WTC11 (cell line): Measurements from ENCODE around the gene TTLL11. TPM values are rescaled to one million over a fixed set of nuclear protein-coding genes. Genes with fewer than 3 reads are reported as not detected.

Experiments
- ATAC-seq: fragments of 200-7000 bp; cut with Tn5 transposase; 2 replicates; pipeline ENCODE4 v1.10.0; 2021; ENCODE audit warnings: mild to moderate bottlenecking, moderate library complexity
- CTCF ChIA-PET: fragments of 300-600 bp; sonication (Branson Sonifier 250); formaldehyde crosslinking; loops from one replicate; lab custom pipeline; 2021; ENCODE audit warnings: antibody characterized with exemption; lab: Charles Lee
- POLR2A ChIA-PET: fragments of 350-600 bp; sonication (Branson Sonifier 250); formaldehyde crosslinking; loops from one replicate; lab custom pipeline; 2021; ENCODE audit warnings: antibody characterized with exemption; lab: Charles Lee
- DNase-seq: peaks from one replicate; pipeline ENCODE4 v3.0.0; 2021; ENCODE audit warnings: low spot score
- H3K27ac Mint-ChIP-seq: 2 replicates; pipeline ENCODE4 v1.8.0; 2021; ENCODE audit warnings: mixed read lengths
- H3K27me3 Mint-ChIP-seq: 2 replicates; pipeline ENCODE4 v1.8.0; 2021; ENCODE audit warnings: low read depth, mild to moderate bottlenecking, moderate library complexity, mixed read lengths
- H3K36me3 Mint-ChIP-seq: 2 replicates; pipeline ENCODE4 v1.8.0; 2021; ENCODE audit warnings: mixed read lengths
- H3K4me1 Mint-ChIP-seq: 2 replicates; pipeline ENCODE4 v1.8.0; 2022; ENCODE audit warnings: mixed read lengths
- H3K4me3 Mint-ChIP-seq: 2 replicates; pipeline ENCODE4 v1.8.0; 2021; ENCODE audit warnings: mild to moderate bottlenecking, moderate library complexity, mixed read lengths
- H3K9me3 Mint-ChIP-seq: 2 replicates; pipeline ENCODE4 v1.8.0; 2021; ENCODE audit warnings: mixed read lengths
- KAT7 ChIP-seq: sonication (generic); formaldehyde crosslinking; IDR thresholded peaks from 2 replicates; pipeline ENCODE4 v1.8.1; 2023; ENCODE audit warnings: missing genetic modification reagents, mild to moderate bottlenecking, borderline replicate concordance
- MXD4 ChIP-seq: fragments of 250-450 bp; sonication (Bioruptor Pico); IDR thresholded peaks from 2 replicates; pipeline ENCODE4 v1.8.0; 2021; ENCODE audit warnings: mild to moderate bottlenecking, moderate library complexity, borderline replicate concordance
- MYBL2 ChIP-seq: sonication (generic); formaldehyde crosslinking; IDR thresholded peaks from 2 replicates; pipeline ENCODE4 v1.8.1; 2023; ENCODE audit warnings: mild to moderate bottlenecking, moderate library complexity, missing genetic modification reagents
- NFYB ChIP-seq: sonication (generic); formaldehyde crosslinking; conservative IDR thresholded peaks from 2 replicates; pipeline ENCODE4 v1.8.0; 2022; ENCODE audit warnings: low read depth, missing genetic modification reagents
- NR3C1 ChIP-seq: sonication (generic); formaldehyde crosslinking; conservative IDR thresholded peaks from 2 replicates; pipeline ENCODE4 v1.8.1; 2023; ENCODE audit warnings: low read depth, mild to moderate bottlenecking, missing genetic modification reagents
- PRRX2 ChIP-seq: fragments of 250-450 bp; sonication (Bioruptor Pico); IDR thresholded peaks from 2 replicates; pipeline ENCODE4 v1.8.0; 2021; ENCODE audit warnings: mild to moderate bottlenecking
- SMAD4 ChIP-seq: sonication (generic); formaldehyde crosslinking; IDR thresholded peaks from 2 replicates; pipeline ENCODE4 v1.8.0; 2022; ENCODE audit warnings: mild to moderate bottlenecking, missing genetic modification reagents
- SOX15 ChIP-seq: fragments of 250-450 bp; sonication (Bioruptor Pico); IDR thresholded peaks from 2 replicates; pipeline ENCODE4 v1.9.0; 2021; ENCODE audit warnings: mild to moderate bottlenecking
- TCF7 ChIP-seq: sonication (generic); formaldehyde crosslinking; IDR thresholded peaks from 2 replicates; pipeline ENCODE4 v1.8.0; 2022; ENCODE audit warnings: mild to moderate bottlenecking, low read depth, missing genetic modification reagents, moderate library complexity
- ZNF219 ChIP-seq: sonication (generic); formaldehyde crosslinking; IDR thresholded peaks from 2 replicates; pipeline ENCODE4 v1.8.0; 2023; ENCODE audit warnings: missing genetic modification reagents, mild to moderate bottlenecking, borderline replicate concordance
- ZNF263 ChIP-seq: sonication (generic); formaldehyde crosslinking; IDR thresholded peaks from 2 replicates; pipeline ENCODE4 v1.8.1; 2022; ENCODE audit warnings: low read depth, mild to moderate bottlenecking, moderate library complexity, missing genetic modification reagents
- ZNF396 ChIP-seq: fragments of 250-450 bp; sonication (Bioruptor Pico); IDR thresholded peaks from 2 replicates; pipeline ENCODE4 v1.8.0; 2021; ENCODE audit warnings: mild to moderate bottlenecking, moderate library complexity, borderline replicate concordance
- ZNF671 ChIP-seq: fragments of 250-450 bp; sonication (Bioruptor Pico); IDR thresholded peaks from 2 replicates; pipeline ENCODE4 v1.8.0; 2021; ENCODE audit warnings: mild to moderate bottlenecking
- total RNA-seq: library from RNA; stranded (reverse); gene quantifications from 3 replicates; pipeline ENCODE4 v1.2.3, GENCODE V29; 2021
- TF ChIP-seq, protein P1 (sequence below): fragments of 250-450 bp; sonication (Bioruptor Pico); IDR thresholded peaks from 2 replicates; pipeline ENCODE4 v1.9.0; 2021; ENCODE audit warnings: moderate library complexity, mild to moderate bottlenecking, inconsistent platforms, borderline replicate concordance
- TF ChIP-seq, protein P2 (sequence below): fragments of 250-450 bp; sonication (Bioruptor Pico); IDR thresholded peaks from 2 replicates; pipeline ENCODE4 v1.9.0; 2021; ENCODE audit warnings: mild to moderate bottlenecking
- TF ChIP-seq, protein P3 (sequence below): fragments of 250-450 bp; sonication (Bioruptor Pico); IDR thresholded peaks from 2 replicates; pipeline ENCODE4 v2.1.2; 2022; ENCODE audit warnings: mild to moderate bottlenecking, moderate library complexity
- TF ChIP-seq, protein P4 (sequence below): fragments of 250-450 bp; sonication (Bioruptor Pico); IDR thresholded peaks from 2 replicates; pipeline ENCODE4 v1.9.0; 2021; ENCODE audit warnings: mild to moderate bottlenecking, borderline replicate concordance
- TF ChIP-seq, protein P5 (sequence below): fragments of 200-600 bp; IDR thresholded peaks from 2 replicates; pipeline ENCODE4 v1.8.0; 2022; ENCODE audit warnings: antibody characterized with exemption
- TF ChIP-seq, protein P6 (sequence below): sonication (generic); formaldehyde crosslinking; IDR thresholded peaks from 2 replicates; pipeline ENCODE4 v1.8.1; 2023; ENCODE audit warnings: mild to moderate bottlenecking, missing genetic modification reagents, borderline replicate concordance
- TF ChIP-seq, protein P7 (sequence below): sonication (generic); formaldehyde crosslinking; IDR thresholded peaks from 2 replicates; pipeline ENCODE4 v1.8.1; 2023; ENCODE audit warnings: mild to moderate bottlenecking, missing genetic modification reagents, moderate library complexity

TTLL11 gene
- total RNA-seq, 1 experiment from 2014 or later, result 1.1 TPM

DNA sequence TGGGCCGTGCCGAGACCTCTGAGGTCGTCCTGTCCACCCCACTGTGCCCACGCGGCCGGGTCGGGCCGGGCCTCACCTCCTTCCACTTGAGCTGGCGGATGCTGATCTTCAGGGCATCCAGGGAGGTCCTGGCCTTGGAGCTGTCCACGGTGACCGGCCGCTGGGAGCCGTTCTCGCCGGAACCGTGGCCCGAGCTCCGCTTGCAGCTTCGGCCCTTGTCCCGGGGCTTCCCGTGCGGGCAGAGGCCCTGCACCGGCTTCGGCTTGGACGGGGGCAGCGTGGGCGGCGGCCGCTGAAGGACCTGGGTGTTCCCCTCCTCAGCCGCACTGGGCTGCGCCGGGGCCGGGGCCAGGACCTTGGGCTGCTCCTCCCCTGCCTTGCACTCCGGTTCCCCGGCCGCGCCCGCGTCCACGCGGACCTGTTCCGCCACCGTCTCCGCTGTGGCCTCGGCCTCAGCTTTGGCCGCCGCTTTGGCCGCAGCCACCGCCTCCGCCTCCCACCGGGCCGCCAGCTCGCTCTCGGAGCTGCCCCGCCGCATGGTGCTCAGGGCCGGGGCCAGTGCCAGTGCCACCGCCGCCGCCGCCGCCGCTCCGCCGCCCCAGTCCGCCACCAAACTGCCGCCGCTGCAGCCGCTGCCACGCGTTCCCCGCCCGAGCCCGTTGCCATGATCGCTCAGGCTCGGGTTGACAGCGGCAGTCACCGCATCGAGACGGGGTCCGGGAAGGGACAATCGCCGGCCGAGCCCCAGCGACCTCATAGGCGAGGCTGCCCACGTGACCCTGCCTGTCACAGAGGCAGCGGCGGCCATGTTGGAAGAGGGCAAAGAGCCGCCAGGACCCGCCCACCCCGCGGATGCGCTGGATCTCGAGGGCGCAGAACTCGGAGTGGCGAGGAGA, at the start of gene TTLL11 (continued):
- TF ChIP-seq, protein P1, sequence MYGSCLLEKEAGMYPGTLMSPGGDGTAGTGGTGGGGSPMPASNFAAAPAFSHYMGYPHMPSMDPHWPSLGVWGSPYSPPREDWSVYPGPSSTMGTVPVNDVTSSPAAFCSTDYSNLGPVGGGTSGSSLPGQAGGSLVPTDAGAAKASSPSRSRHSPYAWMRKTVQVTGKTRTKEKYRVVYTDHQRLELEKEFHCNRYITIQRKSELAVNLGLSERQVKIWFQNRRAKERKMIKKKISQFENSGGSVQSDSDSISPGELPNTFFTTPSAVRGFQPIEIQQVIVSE (CRISPR knock-in tag), result no peak
- TF ChIP-seq, protein P2, sequence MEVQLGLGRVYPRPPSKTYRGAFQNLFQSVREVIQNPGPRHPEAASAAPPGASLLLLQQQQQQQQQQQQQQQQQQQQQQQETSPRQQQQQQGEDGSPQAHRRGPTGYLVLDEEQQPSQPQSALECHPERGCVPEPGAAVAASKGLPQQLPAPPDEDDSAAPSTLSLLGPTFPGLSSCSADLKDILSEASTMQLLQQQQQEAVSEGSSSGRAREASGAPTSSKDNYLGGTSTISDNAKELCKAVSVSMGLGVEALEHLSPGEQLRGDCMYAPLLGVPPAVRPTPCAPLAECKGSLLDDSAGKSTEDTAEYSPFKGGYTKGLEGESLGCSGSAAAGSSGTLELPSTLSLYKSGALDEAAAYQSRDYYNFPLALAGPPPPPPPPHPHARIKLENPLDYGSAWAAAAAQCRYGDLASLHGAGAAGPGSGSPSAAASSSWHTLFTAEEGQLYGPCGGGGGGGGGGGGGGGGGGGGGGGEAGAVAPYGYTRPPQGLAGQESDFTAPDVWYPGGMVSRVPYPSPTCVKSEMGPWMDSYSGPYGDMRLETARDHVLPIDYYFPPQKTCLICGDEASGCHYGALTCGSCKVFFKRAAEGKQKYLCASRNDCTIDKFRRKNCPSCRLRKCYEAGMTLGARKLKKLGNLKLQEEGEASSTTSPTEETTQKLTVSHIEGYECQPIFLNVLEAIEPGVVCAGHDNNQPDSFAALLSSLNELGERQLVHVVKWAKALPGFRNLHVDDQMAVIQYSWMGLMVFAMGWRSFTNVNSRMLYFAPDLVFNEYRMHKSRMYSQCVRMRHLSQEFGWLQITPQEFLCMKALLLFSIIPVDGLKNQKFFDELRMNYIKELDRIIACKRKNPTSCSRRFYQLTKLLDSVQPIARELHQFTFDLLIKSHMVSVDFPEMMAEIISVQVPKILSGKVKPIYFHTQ (CRISPR knock-in tag), result no peak
- TF ChIP-seq, protein P3, sequence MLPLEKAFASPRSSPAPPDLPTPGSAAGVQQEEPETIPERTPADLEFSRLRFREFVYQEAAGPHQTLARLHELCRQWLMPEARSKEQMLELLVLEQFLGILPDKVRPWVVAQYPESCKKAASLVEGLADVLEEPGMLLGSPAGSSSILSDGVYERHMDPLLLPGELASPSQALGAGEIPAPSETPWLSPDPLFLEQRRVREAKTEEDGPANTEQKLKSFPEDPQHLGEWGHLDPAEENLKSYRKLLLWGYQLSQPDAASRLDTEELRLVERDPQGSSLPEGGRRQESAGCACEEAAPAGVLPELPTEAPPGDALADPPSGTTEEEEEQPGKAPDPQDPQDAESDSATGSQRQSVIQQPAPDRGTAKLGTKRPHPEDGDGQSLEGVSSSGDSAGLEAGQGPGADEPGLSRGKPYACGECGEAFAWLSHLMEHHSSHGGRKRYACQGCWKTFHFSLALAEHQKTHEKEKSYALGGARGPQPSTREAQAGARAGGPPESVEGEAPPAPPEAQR, result no peak
- TF ChIP-seq MXD4, result no peak
- TF ChIP-seq, protein P4, sequence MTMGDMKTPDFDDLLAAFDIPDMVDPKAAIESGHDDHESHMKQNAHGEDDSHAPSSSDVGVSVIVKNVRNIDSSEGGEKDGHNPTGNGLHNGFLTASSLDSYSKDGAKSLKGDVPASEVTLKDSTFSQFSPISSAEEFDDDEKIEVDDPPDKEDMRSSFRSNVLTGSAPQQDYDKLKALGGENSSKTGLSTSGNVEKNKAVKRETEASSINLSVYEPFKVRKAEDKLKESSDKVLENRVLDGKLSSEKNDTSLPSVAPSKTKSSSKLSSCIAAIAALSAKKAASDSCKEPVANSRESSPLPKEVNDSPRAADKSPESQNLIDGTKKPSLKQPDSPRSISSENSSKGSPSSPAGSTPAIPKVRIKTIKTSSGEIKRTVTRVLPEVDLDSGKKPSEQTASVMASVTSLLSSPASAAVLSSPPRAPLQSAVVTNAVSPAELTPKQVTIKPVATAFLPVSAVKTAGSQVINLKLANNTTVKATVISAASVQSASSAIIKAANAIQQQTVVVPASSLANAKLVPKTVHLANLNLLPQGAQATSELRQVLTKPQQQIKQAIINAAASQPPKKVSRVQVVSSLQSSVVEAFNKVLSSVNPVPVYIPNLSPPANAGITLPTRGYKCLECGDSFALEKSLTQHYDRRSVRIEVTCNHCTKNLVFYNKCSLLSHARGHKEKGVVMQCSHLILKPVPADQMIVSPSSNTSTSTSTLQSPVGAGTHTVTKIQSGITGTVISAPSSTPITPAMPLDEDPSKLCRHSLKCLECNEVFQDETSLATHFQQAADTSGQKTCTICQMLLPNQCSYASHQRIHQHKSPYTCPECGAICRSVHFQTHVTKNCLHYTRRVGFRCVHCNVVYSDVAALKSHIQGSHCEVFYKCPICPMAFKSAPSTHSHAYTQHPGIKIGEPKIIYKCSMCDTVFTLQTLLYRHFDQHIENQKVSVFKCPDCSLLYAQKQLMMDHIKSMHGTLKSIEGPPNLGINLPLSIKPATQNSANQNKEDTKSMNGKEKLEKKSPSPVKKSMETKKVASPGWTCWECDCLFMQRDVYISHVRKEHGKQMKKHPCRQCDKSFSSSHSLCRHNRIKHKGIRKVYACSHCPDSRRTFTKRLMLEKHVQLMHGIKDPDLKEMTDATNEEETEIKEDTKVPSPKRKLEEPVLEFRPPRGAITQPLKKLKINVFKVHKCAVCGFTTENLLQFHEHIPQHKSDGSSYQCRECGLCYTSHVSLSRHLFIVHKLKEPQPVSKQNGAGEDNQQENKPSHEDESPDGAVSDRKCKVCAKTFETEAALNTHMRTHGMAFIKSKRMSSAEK (CRISPR knock-in tag), result no peak
- TF ChIP-seq ZNF671 (CRISPR knock-in tag), result no peak
- no peak for TF ChIP-seq ZNF219
- no peak for TF ChIP-seq ZNF396 (CRISPR knock-in tag)
- TF ChIP-seq SMAD4 (CRISPR knock-in tag), result no peak
- no peak for TF ChIP-seq NR3C1 (CRISPR knock-in tag)
- no peak for TF ChIP-seq PRRX2 (CRISPR knock-in tag)

DNA sequence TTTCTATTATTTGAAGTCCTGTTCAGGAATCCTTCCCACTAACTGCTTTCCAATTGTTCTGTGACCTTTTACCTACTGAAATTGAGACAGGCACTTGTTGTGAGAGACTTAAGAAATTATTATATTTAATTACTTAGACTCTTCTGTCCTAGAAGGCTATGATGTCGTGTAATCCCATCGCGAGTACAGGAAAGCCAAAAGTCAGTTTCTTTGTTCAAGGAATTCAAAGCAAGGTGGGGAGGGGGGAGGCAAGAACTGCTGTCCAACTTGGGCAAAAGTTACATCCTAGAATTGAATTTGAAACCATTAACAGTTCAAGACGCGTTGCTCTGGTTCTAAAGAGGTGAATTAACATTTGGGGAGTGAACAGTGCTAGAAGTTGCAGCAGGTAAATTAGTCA, 48.6 kb upstream of the TTLL11 start:
- Mint-ChIP-seq H3K4me3 (no peak overlapping the region), H3K4me1 (peaks cover 8% of the 10 kb centered on the region), H3K36me3 (peaks cover 23% of the 10 kb centered on the region), H3K27me3 (no peaks in the 10 kb centered on the region), H3K9me3 (no peaks in the 10 kb centered on the region), H3K27ac (no peak overlapping the region)
- CTCF ChIA-PET, result no interaction called here
- no peak for ATAC-seq
- DNase-seq, result no peak
- POLR2A ChIA-PET, result no interaction called here
- no peak for TF ChIP-seq MYBL2 (CRISPR knock-in tag)
- TF ChIP-seq, protein P5, sequence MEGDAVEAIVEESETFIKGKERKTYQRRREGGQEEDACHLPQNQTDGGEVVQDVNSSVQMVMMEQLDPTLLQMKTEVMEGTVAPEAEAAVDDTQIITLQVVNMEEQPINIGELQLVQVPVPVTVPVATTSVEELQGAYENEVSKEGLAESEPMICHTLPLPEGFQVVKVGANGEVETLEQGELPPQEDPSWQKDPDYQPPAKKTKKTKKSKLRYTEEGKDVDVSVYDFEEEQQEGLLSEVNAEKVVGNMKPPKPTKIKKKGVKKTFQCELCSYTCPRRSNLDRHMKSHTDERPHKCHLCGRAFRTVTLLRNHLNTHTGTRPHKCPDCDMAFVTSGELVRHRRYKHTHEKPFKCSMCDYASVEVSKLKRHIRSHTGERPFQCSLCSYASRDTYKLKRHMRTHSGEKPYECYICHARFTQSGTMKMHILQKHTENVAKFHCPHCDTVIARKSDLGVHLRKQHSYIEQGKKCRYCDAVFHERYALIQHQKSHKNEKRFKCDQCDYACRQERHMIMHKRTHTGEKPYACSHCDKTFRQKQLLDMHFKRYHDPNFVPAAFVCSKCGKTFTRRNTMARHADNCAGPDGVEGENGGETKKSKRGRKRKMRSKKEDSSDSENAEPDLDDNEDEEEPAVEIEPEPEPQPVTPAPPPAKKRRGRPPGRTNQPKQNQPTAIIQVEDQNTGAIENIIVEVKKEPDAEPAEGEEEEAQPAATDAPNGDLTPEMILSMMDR, result no peak
- no peak for TF ChIP-seq ZNF263
- TF ChIP-seq, protein P6, sequence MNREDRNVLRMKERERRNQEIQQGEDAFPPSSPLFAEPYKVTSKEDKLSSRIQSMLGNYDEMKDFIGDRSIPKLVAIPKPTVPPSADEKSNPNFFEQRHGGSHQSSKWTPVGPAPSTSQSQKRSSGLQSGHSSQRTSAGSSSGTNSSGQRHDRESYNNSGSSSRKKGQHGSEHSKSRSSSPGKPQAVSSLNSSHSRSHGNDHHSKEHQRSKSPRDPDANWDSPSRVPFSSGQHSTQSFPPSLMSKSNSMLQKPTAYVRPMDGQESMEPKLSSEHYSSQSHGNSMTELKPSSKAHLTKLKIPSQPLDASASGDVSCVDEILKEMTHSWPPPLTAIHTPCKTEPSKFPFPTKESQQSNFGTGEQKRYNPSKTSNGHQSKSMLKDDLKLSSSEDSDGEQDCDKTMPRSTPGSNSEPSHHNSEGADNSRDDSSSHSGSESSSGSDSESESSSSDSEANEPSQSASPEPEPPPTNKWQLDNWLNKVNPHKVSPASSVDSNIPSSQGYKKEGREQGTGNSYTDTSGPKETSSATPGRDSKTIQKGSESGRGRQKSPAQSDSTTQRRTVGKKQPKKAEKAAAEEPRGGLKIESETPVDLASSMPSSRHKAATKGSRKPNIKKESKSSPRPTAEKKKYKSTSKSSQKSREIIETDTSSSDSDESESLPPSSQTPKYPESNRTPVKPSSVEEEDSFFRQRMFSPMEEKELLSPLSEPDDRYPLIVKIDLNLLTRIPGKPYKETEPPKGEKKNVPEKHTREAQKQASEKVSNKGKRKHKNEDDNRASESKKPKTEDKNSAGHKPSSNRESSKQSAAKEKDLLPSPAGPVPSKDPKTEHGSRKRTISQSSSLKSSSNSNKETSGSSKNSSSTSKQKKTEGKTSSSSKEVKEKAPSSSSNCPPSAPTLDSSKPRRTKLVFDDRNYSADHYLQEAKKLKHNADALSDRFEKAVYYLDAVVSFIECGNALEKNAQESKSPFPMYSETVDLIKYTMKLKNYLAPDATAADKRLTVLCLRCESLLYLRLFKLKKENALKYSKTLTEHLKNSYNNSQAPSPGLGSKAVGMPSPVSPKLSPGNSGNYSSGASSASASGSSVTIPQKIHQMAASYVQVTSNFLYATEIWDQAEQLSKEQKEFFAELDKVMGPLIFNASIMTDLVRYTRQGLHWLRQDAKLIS (CRISPR knock-in tag), result no peak
- TF ChIP-seq SOX15 (CRISPR knock-in tag), result no peak
- no peak for TF ChIP-seq TCF7 (CRISPR knock-in tag)
- TF ChIP-seq, protein P7, sequence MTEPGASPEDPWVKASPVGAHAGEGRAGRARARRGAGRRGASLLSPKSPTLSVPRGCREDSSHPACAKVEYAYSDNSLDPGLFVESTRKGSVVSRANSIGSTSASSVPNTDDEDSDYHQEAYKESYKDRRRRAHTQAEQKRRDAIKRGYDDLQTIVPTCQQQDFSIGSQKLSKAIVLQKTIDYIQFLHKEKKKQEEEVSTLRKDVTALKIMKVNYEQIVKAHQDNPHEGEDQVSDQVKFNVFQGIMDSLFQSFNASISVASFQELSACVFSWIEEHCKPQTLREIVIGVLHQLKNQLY (CRISPR knock-in tag), result no peak
- TF ChIP-seq KAT7, result no peak
- no peak for TF ChIP-seq NFYB (CRISPR knock-in tag)
